IPS-20b (cell line): ENCODE measurements around the gene C10orf90.

Experiments used
- H3K27ac ChIP-seq: one replicate; pipeline ENCODE4 v1.5.1; 2013; ENCODE audit warnings: low read length
- H3K27me3 ChIP-seq: 2 replicates; pipeline ENCODE4 v1.6.1; 2013; ENCODE audit warnings: mild to moderate bottlenecking, low read length, inconsistent platforms; ENCODE audit not compliant: insufficient read depth
- H3K36me3 ChIP-seq: 2 replicates; pipeline ENCODE4 v1.6.1; 2013; ENCODE audit warnings: low read depth, mild to moderate bottlenecking, inconsistent platforms, low read length, moderate library complexity; ENCODE audit not compliant: insufficient read depth
- H3K4me1 ChIP-seq: 2 replicates; pipeline ENCODE4 v1.6.1; 2013; ENCODE audit warnings: mild to moderate bottlenecking, control low read depth, inconsistent platforms, low read length, moderate library complexity; ENCODE audit not compliant: insufficient read depth
- H3K4me3 ChIP-seq: 2 replicates; pipeline ENCODE4 v1.5.1; 2013; ENCODE audit warnings: mild to moderate bottlenecking, low read length, inconsistent platforms
- H3K9ac ChIP-seq: 2 replicates; pipeline ENCODE4 v1.6.1; 2013; ENCODE audit warnings: low read depth, mild to moderate bottlenecking, inconsistent platforms, low read length, moderate library complexity
- H3K9me3 ChIP-seq: 2 replicates; pipeline ENCODE4 v1.6.1; 2013; ENCODE audit warnings: mild to moderate bottlenecking, low read depth, low read length, inconsistent platforms; ENCODE audit not compliant: insufficient read depth

The C10orf90 gene

DNA sequence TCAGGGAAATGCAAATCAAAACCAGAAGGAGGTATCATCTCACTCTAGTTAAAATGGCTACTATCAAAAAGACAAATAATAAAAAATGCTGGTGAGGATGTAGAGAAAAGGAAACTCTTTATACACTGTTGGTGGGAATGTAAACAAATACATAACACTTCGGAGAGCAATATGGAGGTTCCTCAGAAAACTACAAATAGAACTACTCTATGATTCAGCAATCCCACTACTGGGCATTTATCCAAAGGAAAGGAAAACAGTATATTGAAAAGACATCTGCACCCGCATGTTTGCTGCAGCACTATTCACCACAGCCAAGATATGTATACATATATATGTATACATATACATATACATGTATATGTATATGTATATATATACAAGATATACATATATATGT lies 94.2 kb downstream of the C10orf90 start:
- Histone ChIP-seq H3K36me3 (no peaks in the 10 kb centered on the region), H3K4me1 (no peaks in the 10 kb centered on the region; the same call in 1 of the 2 replicates), H3K27ac (no peak overlapping the region), H3K4me3 (no peak overlapping the region), H3K9me3 (no peaks in the 10 kb centered on the region), H3K27me3 (no peaks in the 10 kb centered on the region), H3K9ac (no peak overlapping the region)

DNA sequence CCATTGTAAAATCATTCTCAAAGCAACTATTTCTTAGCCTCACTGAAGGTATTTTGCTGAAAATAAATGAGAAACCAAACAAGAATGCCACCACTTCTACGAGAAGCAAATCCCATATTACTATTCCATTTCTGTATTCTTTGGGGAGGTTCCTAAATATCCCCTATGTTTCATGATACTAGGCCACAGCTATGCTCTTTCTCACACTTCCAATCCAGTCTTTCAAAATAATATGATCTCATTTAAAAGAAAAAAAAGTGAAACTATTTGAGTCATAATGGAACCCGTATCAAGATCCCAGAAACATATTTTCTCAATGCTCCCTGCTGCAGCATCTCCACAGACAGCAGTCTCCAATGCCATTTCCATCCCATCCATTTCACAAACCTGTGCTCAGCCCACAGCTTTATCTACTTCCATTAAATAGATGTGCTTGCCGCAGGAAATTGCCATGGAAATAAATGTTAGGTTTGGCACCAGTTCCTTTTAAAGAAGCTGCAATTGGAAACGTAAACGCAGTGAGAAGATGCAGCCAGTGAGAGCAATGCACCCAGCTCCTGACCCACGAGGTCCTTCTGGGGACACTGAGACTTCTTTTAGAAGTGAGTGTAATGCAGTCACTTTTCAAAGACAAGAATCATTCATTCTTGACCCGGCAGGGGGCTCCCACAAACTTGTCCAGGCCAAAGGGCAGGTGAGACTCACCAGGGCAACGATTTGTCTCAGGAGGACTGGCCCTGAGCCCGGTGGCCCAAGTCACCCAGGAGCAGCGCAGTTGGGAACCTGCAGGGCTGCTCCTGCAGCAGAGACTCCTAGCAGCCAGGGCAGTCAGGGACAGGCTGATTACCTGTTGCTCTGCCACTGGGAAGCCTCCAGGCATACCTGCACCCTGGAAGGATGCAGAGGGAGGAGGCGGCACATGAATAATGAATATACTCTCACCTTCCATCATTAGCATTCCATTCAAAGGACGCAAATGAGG lies 99.6 kb downstream of the C10orf90 start:
- peaks cover 21% of the 10 kb centered on the region for H3K4me1 ChIP-seq
- H3K9ac ChIP-seq, result no peak overlapping the region
- H3K4me3 ChIP-seq, result no peak overlapping the region
- H3K9me3 ChIP-seq, result peaks cover 6% of the 10 kb centered on the region; the same call in 1 of the 2 replicates
- no peak overlapping the region for H3K27ac ChIP-seq
- no peaks in the 10 kb centered on the region for H3K27me3 ChIP-seq
- no peaks in the 10 kb centered on the region for H3K36me3 ChIP-seq

DNA sequence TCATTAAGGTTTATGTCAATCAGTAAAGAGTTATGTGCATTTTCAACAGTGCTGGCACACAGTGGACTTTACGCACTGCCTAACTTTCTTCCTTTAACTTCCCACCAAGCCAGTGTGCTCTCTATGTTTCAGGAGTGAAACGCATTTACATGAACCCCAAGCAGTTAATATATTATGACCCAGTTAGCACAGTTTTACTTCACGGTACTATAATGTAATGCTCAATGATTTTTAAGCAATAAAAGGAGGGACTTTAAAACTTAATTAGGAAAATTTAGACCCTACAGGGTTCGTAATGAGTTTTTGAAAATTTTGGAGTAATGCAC lies 100.3 kb downstream of the C10orf90 start:
- H3K9ac ChIP-seq, result no peak overlapping the region
- H3K4me3 ChIP-seq, result no peak overlapping the region
- peaks cover 10% of the 10 kb centered on the region; the same call in 1 of the 2 replicates for H3K9me3 ChIP-seq
- no peak overlapping the region for H3K27ac ChIP-seq
- no peaks in the 10 kb centered on the region for H3K27me3 ChIP-seq
- no peaks in the 10 kb centered on the region for H3K36me3 ChIP-seq
- peaks cover 21% of the 10 kb centered on the region for H3K4me1 ChIP-seq

DNA sequence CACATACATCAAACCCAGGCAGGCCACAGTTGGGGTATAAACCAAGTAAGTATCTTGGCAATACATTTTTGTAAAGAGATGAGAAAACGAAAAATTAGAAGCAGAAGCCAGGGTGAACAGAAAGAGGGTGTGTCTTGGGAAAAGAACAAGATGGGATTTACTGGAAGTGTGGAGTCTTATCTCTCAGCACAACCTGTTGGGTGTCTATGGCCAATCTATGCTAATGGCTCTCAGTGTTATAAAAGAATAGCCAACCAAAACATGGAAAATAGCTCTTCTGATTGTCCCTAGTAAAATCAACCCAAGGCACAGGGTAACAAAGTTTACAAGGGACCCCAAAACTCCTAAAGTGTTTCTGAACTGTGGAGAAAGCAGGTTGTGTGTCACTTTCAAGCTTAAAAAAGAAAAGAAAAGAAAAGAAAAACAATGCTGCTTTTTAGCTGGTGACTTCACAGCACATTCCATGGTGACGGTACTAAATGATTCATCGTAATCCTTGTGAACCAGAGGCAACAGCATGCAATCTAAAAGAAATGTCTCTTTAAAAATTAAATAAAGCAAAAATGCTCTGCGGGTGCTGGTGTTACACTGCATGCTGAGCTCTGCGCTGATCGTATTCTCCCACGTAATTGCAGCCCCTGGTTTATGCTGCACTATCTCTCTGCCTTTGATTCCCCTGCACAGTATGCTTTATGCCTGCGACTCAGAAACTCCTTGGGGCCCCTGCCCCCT lies 100.8 kb downstream of the C10orf90 start:
- Histone ChIP-seq H3K27me3 (no peaks in the 10 kb centered on the region), H3K9me3 (peaks cover 10% of the 10 kb centered on the region; the same call in 1 of the 2 replicates), H3K4me3 (no peak overlapping the region), H3K4me1 (peaks cover 21% of the 10 kb centered on the region), H3K9ac (no peak overlapping the region), H3K36me3 (no peaks in the 10 kb centered on the region), H3K27ac (no peak overlapping the region)

DNA sequence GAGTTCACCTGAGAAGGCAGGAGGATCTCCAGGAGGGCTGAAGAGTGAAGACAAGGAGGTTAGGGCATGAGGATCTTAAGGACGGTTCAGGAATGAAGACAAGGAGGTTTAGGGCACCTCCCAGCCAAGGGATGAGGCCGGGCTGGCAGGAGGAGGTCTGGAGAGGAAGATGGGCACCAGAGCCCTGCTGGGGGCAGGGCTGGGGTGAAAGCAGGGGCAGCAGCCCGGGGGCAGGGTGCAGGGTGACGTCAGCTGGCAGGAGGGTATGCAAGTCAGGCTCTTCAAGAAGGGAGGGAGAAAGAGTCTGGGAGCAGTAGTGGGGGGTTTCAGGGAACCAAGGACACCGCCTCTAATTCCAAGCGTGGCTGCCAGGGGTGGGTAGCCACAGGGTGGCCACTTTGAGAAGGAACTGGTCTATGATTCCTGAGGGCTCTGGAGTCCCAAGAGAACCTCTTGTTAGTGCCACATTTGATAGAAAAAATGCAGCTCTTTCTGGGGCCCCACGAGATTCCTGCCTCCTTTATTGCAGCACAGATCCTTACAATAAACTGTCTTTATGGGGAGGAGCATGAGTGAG lies 101.6 kb downstream of the C10orf90 start:
- Histone ChIP-seq H3K4me3 (no peak overlapping the region), H3K4me1 (peaks cover 21% of the 10 kb centered on the region), H3K9ac (no peak overlapping the region), H3K36me3 (no peaks in the 10 kb centered on the region), H3K27me3 (no peaks in the 10 kb centered on the region), H3K9me3 (peaks cover 10% of the 10 kb centered on the region; the same call in 1 of the 2 replicates), H3K27ac (no peak overlapping the region)

DNA sequence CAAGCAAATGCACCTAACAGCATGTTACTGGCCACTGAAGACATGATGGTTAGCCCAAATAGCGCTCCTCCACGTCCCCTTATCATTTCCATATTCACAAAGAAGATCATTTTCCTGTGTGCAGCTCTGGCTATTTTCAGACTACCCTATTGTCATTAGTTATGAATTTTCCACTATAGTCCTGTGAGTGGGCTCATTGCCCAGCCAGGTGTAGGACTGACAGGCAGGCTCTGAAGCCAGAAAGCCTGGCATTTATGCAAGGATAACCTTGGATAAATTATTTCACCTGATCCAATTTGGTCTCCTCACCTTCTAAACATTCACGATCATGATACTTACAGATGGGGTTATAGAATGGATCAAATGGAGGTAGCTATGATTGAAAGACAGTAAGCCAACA lies 104.6 kb downstream of the C10orf90 start:
- Histone ChIP-seq H3K4me3 (no peak overlapping the region), H3K9me3 (peaks cover 10% of the 10 kb centered on the region; the same call in 1 of the 2 replicates)

DNA sequence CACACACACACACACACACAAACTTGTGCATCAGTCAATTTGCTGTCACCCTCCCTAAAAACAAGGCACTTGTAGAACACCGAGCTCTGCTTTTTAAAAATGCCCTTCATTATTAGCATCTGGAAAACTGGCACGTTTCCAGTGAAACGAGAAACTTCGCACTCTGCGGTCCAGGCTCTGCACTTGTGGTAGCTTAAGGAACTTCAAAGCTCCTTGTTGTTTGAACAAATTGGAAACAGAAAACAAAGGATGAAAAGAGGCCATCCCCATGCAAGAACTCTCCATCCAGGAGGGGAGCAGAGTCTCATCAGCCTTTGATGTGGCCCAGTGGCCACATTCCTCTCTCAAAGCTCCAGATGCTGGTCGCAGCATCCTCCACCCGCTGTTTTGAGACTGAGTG lies 105.1 kb downstream of the C10orf90 start:
- Histone ChIP-seq H3K9me3 (peaks cover 10% of the 10 kb centered on the region; the same call in 1 of the 2 replicates), H3K27me3 (no peaks in the 10 kb centered on the region), H3K4me1 (peaks cover 28% of the 10 kb centered on the region), H3K4me3 (no peak overlapping the region), H3K27ac (no peak overlapping the region), H3K36me3 (no peaks in the 10 kb centered on the region), H3K9ac (no peak overlapping the region)

More for the DNA sequence above, 104.6 kb downstream of the C10orf90 start:
- Histone ChIP-seq H3K27ac (no peak overlapping the region), H3K27me3 (no peaks in the 10 kb centered on the region), H3K36me3 (no peaks in the 10 kb centered on the region), H3K4me1 (peaks cover 29% of the 10 kb centered on the region), H3K9ac (no peak overlapping the region)

DNA sequence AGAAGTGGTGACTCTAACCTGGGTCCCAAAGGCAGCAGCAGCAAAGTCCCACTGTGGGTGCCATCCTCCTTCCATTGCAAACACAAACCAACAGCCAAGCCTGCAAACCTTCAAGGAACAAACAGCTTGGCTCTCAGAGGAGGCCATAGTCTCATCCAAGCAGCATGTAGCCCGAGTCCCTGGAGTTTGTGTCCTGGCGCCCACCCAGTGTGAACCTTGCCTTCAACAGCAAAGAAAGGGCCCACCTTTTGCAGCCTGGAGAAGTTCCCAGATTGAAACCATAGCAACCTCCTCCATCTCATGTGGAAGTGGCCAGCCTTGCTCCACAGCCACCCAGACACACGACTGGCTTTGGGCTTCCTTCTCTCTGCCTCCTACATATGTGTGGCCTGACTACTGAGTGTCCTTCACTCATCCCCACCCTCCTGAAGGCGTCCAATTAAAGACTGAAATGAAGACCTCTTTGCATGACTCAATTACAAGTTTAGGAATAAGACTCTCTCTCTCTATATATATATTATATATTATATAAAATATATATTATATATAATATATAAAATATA lies 106.1 kb downstream of the C10orf90 start:
- no peaks in the 10 kb centered on the region for H3K27me3 ChIP-seq
- H3K9me3 ChIP-seq, result peaks cover 10% of the 10 kb centered on the region; the same call in 1 of the 2 replicates

DNA sequence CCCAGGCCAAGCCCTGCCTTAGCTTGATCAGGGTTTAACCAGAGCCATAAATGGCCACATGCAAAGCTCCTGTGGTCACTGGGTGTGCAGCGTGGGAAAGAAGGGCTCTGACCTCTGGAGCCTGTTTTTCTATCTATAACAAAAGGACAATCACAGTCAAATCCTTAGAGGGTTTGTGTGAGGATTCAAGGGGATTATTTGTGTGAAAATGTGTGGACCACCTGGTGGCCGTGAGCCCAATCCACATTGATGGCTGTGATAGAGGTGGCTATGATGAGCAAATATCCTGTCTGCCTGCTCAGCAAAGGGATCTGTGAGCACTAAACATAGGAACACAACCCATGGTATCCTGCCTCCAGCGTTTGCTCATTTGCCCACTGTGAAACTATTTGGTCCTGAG lies 107.1 kb downstream of the C10orf90 start:
- Histone ChIP-seq H3K27me3 (no peaks in the 10 kb centered on the region), H3K36me3 (no peaks in the 10 kb centered on the region), H3K27ac (no peak overlapping the region), H3K9me3 (peaks cover 10% of the 10 kb centered on the region; the same call in 1 of the 2 replicates), H3K9ac (no peak overlapping the region), H3K4me3 (no peak overlapping the region), H3K4me1 (peaks cover 16% of the 10 kb centered on the region; the same call in 1 of the 2 replicates)

More for the DNA sequence above, 106.1 kb downstream of the C10orf90 start:
- Histone ChIP-seq H3K36me3 (no peaks in the 10 kb centered on the region), H3K4me3 (no peak overlapping the region), H3K9ac (no peak overlapping the region), H3K4me1 (peaks cover 18% of the 10 kb centered on the region), H3K27ac (no peak overlapping the region)

DNA sequence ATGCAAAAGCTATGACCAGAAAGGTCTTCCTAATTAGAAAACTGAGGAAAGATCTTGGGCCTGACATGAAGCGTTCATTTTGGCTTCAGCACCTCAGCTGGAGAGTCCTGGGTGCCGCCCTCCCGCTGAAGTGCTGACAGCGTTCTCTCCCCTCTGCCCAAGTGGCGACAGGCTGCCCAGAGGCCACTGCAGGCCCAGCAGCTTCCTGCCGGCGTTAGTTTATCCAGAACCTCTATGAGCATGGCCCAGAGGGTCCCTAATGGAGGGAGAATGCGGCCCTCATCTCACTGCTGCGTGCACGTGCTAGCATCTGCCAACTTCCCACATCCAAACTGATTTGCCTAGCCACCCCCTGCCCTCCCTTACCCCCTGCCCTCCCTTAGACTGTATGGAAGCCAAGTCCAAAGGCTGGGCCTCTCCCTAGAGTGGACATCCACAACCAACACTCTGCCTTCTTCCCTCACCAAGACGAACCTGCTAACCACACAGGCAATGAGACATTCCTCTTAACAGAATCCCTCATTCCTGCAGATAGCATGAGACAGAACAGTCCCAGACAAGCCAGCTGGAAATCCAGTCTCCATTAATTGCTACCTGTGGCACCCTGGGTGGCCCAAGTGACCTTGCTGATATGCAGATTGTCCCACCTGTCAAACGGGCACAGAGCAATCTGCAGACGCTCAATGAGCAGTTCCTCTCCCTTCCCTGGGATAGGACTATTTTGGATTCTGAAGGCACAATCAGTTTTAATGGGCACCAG lies 108.4 kb downstream of the C10orf90 start:
- Histone ChIP-seq H3K9ac (no peak overlapping the region), H3K27me3 (no peaks in the 10 kb centered on the region), H3K9me3 (peaks cover 10% of the 10 kb centered on the region; the same call in 1 of the 2 replicates), H3K4me3 (no peak overlapping the region), H3K36me3 (no peaks in the 10 kb centered on the region), H3K27ac (no peak overlapping the region), H3K4me1 (peaks cover 16% of the 10 kb centered on the region; the same call in 1 of the 2 replicates)
